Measurements from ENCODE around the gene LONP1. TPM values are rescaled to one million over a fixed set of nuclear protein-coding genes. Genes with fewer than 3 reads are reported as not detected.

LONP1 gene
- total RNA-seq, 4 donors from 2014 or later = 42.1 to 57.4 (median 47.7) TPM

DNA sequence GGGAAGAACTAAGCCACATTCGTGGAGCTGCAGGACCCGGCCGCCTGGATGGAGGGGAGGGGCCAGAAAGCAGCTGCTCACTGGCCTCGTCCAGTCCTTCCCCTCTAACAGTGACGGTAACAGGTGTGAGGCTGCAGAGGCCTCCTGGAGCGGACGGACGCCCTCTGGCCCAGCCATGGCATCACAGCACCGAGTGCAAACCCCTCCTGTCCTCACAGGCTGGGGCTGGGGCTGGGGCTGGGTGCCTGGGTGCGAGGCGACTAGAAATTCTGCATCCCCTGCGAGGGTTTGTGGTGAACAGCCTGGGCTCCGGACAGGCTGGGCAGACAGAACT, 43.2 kb downstream of the LONP1 start:
- H3K36me3 ChIP-seq = peaks cover 4% of the 10 kb centered on the region
- peaks cover 22% of the 10 kb centered on the region for H3K4me1 ChIP-seq
- H3K27ac ChIP-seq = no peak overlapping the region
- no peaks in the 10 kb centered on the region for H3K9me3 ChIP-seq
- H3K4me3 ChIP-seq = no peak overlapping the region
- no peaks in the 10 kb centered on the region for H3K27me3 ChIP-seq
- DNase-seq (ENCODE audit: low spot score in 2 of 2) = no peak
- TF ChIP-seq POLR2A (IDR thresholded peaks at IDR 0.05) (no peak), EP300 (IDR thresholded peaks at IDR 0.05) (no peak), POLR2AphosphoS5 (IDR thresholded peaks at IDR 0.05) (no peak)
- TF ChIP-seq, protein P1, sequence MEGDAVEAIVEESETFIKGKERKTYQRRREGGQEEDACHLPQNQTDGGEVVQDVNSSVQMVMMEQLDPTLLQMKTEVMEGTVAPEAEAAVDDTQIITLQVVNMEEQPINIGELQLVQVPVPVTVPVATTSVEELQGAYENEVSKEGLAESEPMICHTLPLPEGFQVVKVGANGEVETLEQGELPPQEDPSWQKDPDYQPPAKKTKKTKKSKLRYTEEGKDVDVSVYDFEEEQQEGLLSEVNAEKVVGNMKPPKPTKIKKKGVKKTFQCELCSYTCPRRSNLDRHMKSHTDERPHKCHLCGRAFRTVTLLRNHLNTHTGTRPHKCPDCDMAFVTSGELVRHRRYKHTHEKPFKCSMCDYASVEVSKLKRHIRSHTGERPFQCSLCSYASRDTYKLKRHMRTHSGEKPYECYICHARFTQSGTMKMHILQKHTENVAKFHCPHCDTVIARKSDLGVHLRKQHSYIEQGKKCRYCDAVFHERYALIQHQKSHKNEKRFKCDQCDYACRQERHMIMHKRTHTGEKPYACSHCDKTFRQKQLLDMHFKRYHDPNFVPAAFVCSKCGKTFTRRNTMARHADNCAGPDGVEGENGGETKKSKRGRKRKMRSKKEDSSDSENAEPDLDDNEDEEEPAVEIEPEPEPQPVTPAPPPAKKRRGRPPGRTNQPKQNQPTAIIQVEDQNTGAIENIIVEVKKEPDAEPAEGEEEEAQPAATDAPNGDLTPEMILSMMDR (IDR thresholded peaks at IDR 0.05) = no peak
- WGBS = 59% methylated on average over 5 of the region's 13 CpGs

DNA sequence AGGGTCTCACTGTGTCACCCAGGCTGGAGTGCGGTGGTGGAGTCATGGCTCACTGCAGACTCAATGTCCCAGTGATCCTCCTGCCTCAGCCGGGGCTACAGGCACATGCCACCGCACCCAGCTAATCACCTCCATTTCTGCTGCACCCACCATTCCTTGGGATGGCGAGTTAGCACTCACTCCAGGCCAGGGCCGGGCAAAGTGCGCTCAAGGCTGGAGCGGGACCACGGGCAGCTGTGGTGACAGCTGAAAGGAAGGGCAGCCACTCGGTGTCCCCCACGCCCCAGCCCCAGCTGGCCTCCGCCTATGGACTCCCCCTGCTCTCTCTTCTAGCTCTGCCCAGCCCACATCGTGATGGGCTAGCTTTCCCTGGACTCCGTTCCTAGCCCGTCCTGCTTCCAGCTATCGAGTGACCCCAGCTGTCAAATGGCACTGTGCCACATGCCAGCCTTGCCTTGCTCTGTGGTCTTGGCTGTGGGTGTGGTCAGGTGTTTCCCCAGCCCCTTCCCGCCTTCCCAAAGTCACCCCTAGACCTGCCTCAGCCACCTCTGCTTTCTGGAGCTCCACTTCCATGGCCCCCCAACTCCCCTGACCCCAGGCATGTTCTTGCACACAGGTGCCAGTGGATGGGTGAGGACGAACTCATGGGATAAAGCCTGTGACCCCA, 43.7 kb downstream of the LONP1 start:
- H3K4me3 ChIP-seq = no peak overlapping the region
- 85% methylated on average over 10 of the region's 17 CpGs for WGBS

DNA sequence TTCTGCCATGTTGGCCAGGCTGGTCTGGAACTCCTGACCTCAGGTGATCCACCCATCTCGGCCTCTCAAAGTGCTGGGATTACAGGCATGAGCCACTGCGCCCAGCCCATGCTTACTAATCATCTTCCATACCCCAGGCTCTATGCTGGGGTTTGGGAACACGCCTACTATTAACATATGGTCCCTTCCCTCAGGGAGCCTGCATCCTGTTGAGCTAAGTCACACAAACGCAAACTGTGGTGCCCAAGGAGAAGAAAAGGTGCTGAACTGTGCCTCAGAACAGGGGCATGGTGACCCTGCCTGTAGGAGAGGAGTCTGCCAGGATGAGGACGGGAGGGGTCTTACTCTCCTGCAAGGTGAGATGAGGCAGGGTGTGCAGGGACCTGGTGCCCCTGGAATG, 45.2 kb downstream of the LONP1 start:
- peaks cover 9% of the 10 kb centered on the region for H3K4me1 ChIP-seq
- TF ChIP-seq POLR2AphosphoS5 (IDR thresholded peaks at IDR 0.05) (no peak), POLR2A (IDR thresholded peaks at IDR 0.05) (no peak), EP300 (IDR thresholded peaks at IDR 0.05) (no peak)
- TF ChIP-seq, protein P1 (IDR thresholded peaks at IDR 0.05) = no peak
- H3K27ac ChIP-seq = no peak overlapping the region
- DNase-seq (ENCODE audit: low spot score in 2 of 2) = no peak
- no peaks in the 10 kb centered on the region for H3K9me3 ChIP-seq
- no peak overlapping the region for H3K4me3 ChIP-seq
- 50% methylated on average over 5 of the region's 5 CpGs for WGBS
- H3K36me3 ChIP-seq = peaks cover 11% of the 10 kb centered on the region
- no peaks in the 10 kb centered on the region for H3K27me3 ChIP-seq

More for the DNA sequence above, 43.7 kb downstream of the LONP1 start:
- TF ChIP-seq, protein P1 (IDR thresholded peaks at IDR 0.05) = no peak
- no peak for TF ChIP-seq POLR2A (IDR thresholded peaks at IDR 0.05)
- TF ChIP-seq EP300 (IDR thresholded peaks at IDR 0.05) = no peak
- no peak for TF ChIP-seq POLR2AphosphoS5 (IDR thresholded peaks at IDR 0.05)
- DNase-seq (ENCODE audit: low spot score in 2 of 2) = no peak
- H3K27ac ChIP-seq = no peak overlapping the region
- no peaks in the 10 kb centered on the region for H3K27me3 ChIP-seq
- peaks cover 5% of the 10 kb centered on the region for H3K36me3 ChIP-seq
- H3K9me3 ChIP-seq = no peaks in the 10 kb centered on the region
- peaks cover 17% of the 10 kb centered on the region for H3K4me1 ChIP-seq

DNA sequence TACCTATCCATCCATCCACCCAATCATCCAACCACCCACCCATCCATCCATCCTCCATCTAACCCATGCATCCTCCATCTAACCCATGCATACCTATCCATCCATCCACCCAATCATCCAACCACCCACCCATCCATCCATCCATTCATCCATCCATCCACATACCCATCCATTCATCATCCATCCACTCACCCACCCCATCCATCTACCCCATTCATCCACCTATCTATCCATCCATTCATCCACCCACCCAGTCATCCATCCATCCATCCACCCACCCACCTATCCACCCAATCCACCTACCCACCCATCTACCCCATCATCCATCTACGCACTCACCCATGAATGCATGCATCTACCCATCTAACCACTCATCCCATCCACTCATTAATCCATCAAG, 46.2 kb downstream of the LONP1 start:
- Histone ChIP-seq H3K36me3 (peaks cover 21% of the 10 kb centered on the region), H3K27me3 (no peaks in the 10 kb centered on the region), H3K27ac (no peak overlapping the region), H3K4me3 (no peak overlapping the region), H3K9me3 (no peaks in the 10 kb centered on the region), H3K4me1 (no peaks in the 10 kb centered on the region)
- WGBS = 98% methylated on average over 1 of the region's 1 CpG
- TF ChIP-seq, protein P1 (IDR thresholded peaks at IDR 0.05) = no peak
- TF ChIP-seq EP300 (IDR thresholded peaks at IDR 0.05) = no peak
- TF ChIP-seq POLR2AphosphoS5 (IDR thresholded peaks at IDR 0.05) = no peak
- no peak for TF ChIP-seq POLR2A (IDR thresholded peaks at IDR 0.05)
- DNase-seq (ENCODE audit: low spot score in 2 of 2) = no peak

DNA sequence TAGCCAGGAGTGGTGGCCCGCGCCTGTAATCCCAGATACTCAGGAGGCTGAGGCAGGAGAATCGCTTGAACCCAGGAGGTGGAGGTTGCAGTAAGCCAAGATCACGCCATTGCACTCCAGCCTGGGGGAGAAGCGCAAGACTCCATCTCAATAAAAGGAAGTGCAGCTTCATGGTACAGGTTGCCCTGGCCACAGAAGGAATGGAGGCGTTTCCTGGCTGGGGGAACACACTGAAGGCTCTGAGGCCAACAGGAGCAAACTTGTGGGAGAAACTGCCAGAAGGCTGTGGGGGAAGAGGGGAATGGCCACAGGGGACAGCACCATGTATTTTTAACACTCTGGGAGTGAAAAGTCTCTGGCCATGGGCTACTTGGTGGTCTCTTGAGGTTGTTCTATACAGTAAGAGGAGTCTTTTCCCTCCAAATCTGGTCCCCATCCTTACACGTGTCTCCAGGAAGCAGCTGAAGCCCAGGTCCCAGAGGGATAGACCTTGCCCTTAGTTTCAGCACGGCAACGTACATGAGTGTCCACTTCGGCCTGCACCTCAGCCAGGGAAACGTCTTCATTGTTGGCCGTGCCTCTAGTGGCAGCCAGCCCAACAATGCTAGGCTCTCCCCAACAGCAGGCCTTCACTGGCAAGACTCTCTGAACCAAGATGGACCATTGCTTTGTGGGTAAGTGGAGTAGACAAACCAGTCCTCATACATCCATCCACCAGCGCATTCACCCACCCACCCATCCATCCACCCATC, 47.1 kb downstream of the LONP1 start:
- Histone ChIP-seq H3K9me3 (no peaks in the 10 kb centered on the region), H3K4me1 (no peaks in the 10 kb centered on the region), H3K27ac (no peak overlapping the region), H3K4me3 (no peak overlapping the region), H3K36me3 (peaks cover 29% of the 10 kb centered on the region), H3K27me3 (no peaks in the 10 kb centered on the region)
- no peak for DNase-seq (ENCODE audit: low spot score in 2 of 2)
- WGBS = 86% methylated on average over 13 of the region's 13 CpGs
- TF ChIP-seq, protein P1 (IDR thresholded peaks at IDR 0.05) = no peak
- no peak for TF ChIP-seq EP300 (IDR thresholded peaks at IDR 0.05)
- no peak for TF ChIP-seq POLR2AphosphoS5 (IDR thresholded peaks at IDR 0.05)
- TF ChIP-seq POLR2A (IDR thresholded peaks at IDR 0.05) = no peak
